Activated CD4-positive, alpha-beta T cell treated with anti-CD3 and anti-CD28 coated beads, Interleukin-2, amount 50 U/mL, for 1 hour (primary cell): ENCODE measurements around the gene NPR3.
A peak's percentile ranks its signal among the peaks of the same experiment; 100 is the strongest.

Experiments
- DNase-seq: peaks from one replicate; pipeline ENCODE4 v3.0.0-alpha.2; 2020

NPR3 gene

GRCh38 chr5:32710550-32711361 is at the start of gene NPR3:
Gene NPR3 (plus strand): TSS chr5:32711321. CDS start chr5:32711777, 456 bp downstream.
- DNase-seq: no peak

- DNase-seq: no peak
Observed at GRCh38 chr5:32664523-32664922, 46.6 kb upstream of the NPR3 start.

GRCh38 chr5:32668552-32668951 is 42.6 kb upstream of the NPR3 start:
- no peak for DNase-seq

GRCh38 chr5:32673272-32673671 is 37.8 kb upstream of the NPR3 start:
- DNase-seq: no peak

- DNase-seq: no peak
Observed at GRCh38 chr5:32677023-32677422, 34.1 kb upstream of the NPR3 start.

- DNase-seq: no peak
Observed at GRCh38 chr5:32678472-32678871, 32.6 kb upstream of the NPR3 start.

- no peak for DNase-seq
Observed at GRCh38 chr5:32679218-32679617, 31.9 kb upstream of the NPR3 start.

GRCh38 chr5:32680183-32680582 is 30.9 kb upstream of the NPR3 start:
- no peak for DNase-seq

GRCh38 chr5:32683125-32683524 is 28.0 kb upstream of the NPR3 start:
- DNase-seq: no peak

GRCh38 chr5:32684260-32684659 is 26.9 kb upstream of the NPR3 start:
- DNase-seq: no peak

GRCh38 chr5:32686799-32687498 is 24.2 kb upstream of the NPR3 start:
- no peak for DNase-seq

GRCh38 chr5:32687499-32687831 is 23.7 kb upstream of the NPR3 start:
- no peak for DNase-seq

- no peak for DNase-seq
Observed at GRCh38 chr5:32690153-32690552, 21.0 kb upstream of the NPR3 start.

GRCh38 chr5:32690666-32691065 is 20.5 kb upstream of the NPR3 start:
- no peak for DNase-seq

GRCh38 chr5:32692036-32692746 is 18.9 kb upstream of the NPR3 start:
- no peak for DNase-seq

- DNase-seq: no peak
Observed at GRCh38 chr5:32703957-32704356, 7.2 kb upstream of the NPR3 start.

GRCh38 chr5:32707418-32707997 is 3.6 kb upstream of the NPR3 start:
- DNase-seq: no peak

GRCh38 chr5:32708949-32709348 is 2.2 kb upstream of the NPR3 start:
- no peak for DNase-seq

GRCh38 chr5:32709750-32710549 is 1.2 kb upstream of the NPR3 start:
- DNase-seq: peak; percentile 4

- DNase-seq: no peak
Observed at GRCh38 chr5:32711362-32711680, 200 bp downstream of the NPR3 start.

GRCh38 chr5:32711681-32712480 is 760 bp downstream of the NPR3 start:
- DNase-seq: no peak
